Measurements from ENCODE around the gene INSL3.

Gene INSL3

GRCh38 chr19:17832443-17833208, 11.3 kb upstream of the INSL3 start:
- Histone ChIP-seq H2AFZ (ENCODE audit: low read length) (no peak overlapping the region), H3F3A (ENCODE audit: insufficient read depth, low read length) (no peaks in the 10 kb centered on the region), H3K4me1 (ENCODE audit: insufficient read depth, low read length, severe bottlenecking) (no peaks in the 10 kb centered on the region), H3K4me2 (ENCODE audit: low read length) (no peak overlapping the region), H3K36me3 (ENCODE audit: insufficient read depth, low read length) (no peaks in the 10 kb centered on the region), H3K9me2 (ENCODE audit: low read depth, low read length) (no peaks in the 10 kb centered on the region), H3K27ac (ENCODE audit: low read depth, low read length, poor library complexity, severe bottlenecking) (no peak overlapping the region), H3K9ac (ENCODE audit: low read length) (no peak overlapping the region), H3K79me2 (ENCODE audit: insufficient read depth, low read length) (no peaks in the 10 kb centered on the region), H3K4me3 (ENCODE audit: low read depth, low read length, poor library complexity, severe bottlenecking) (no peak overlapping the region), H3K27me3 (ENCODE audit: insufficient read depth, low read length) (no peaks in the 10 kb centered on the region), H4K20me1 (ENCODE audit: insufficient read depth, low read length) (no peaks in the 10 kb centered on the region), H3K9me3 (ENCODE audit: low read length) (no peaks in the 10 kb centered on the region)
- no peak for TF ChIP-seq CTCF (IDR thresholded peaks at IDR 0.05; ENCODE audit: low read length)
- no peak for TF ChIP-seq EZH2 (IDR thresholded peaks at IDR 0.05; ENCODE audit: borderline replicate concordance, low read length)

- H3K36me3 ChIP-seq (ENCODE audit: insufficient read depth, low read length) = no peaks in the 10 kb centered on the region
- no peaks in the 10 kb centered on the region for H3K4me1 ChIP-seq (ENCODE audit: insufficient read depth, low read length, severe bottlenecking)
- no peak for TF ChIP-seq EZH2 (IDR thresholded peaks at IDR 0.05; ENCODE audit: borderline replicate concordance, low read length)
- TF ChIP-seq CTCF (IDR thresholded peaks at IDR 0.05; ENCODE audit: low read length) = no peak
- H2AFZ ChIP-seq (ENCODE audit: low read length) = no peak overlapping the region
- H3K9me2 ChIP-seq (ENCODE audit: low read depth, low read length) = no peaks in the 10 kb centered on the region
- no peaks in the 10 kb centered on the region for H3K79me2 ChIP-seq (ENCODE audit: insufficient read depth, low read length)
- no peaks in the 10 kb centered on the region for H4K20me1 ChIP-seq (ENCODE audit: insufficient read depth, low read length)
- H3F3A ChIP-seq (ENCODE audit: insufficient read depth, low read length) = no peaks in the 10 kb centered on the region
- no peaks in the 10 kb centered on the region for H3K9me3 ChIP-seq (ENCODE audit: low read length)
- no peak overlapping the region for H3K4me3 ChIP-seq (ENCODE audit: low read depth, low read length, poor library complexity, severe bottlenecking)
- H3K4me2 ChIP-seq (ENCODE audit: low read length) = no peak overlapping the region
- no peak overlapping the region for H3K9ac ChIP-seq (ENCODE audit: low read length)
- no peak overlapping the region for H3K27ac ChIP-seq (ENCODE audit: low read depth, low read length, poor library complexity, severe bottlenecking)
- H3K27me3 ChIP-seq (ENCODE audit: insufficient read depth, low read length) = no peaks in the 10 kb centered on the region
Measured at GRCh38 chr19:17831419-17831888, 10.1 kb upstream of the INSL3 start.

- Histone ChIP-seq H4K20me1 (ENCODE audit: insufficient read depth, low read length) (no peaks in the 10 kb centered on the region), H3K27ac (ENCODE audit: low read depth, low read length, poor library complexity, severe bottlenecking) (no peak overlapping the region), H3K36me3 (ENCODE audit: insufficient read depth, low read length) (no peaks in the 10 kb centered on the region), H3F3A (ENCODE audit: insufficient read depth, low read length) (no peaks in the 10 kb centered on the region), H3K4me2 (ENCODE audit: low read length) (no peak overlapping the region), H3K9me3 (ENCODE audit: low read length) (no peaks in the 10 kb centered on the region), H3K4me1 (ENCODE audit: insufficient read depth, low read length, severe bottlenecking) (no peaks in the 10 kb centered on the region), H3K9ac (ENCODE audit: low read length) (no peak overlapping the region), H3K9me2 (ENCODE audit: low read depth, low read length) (no peaks in the 10 kb centered on the region), H3K4me3 (ENCODE audit: low read depth, low read length, poor library complexity, severe bottlenecking) (no peak overlapping the region), H2AFZ (ENCODE audit: low read length) (no peak overlapping the region), H3K79me2 (ENCODE audit: insufficient read depth, low read length) (no peaks in the 10 kb centered on the region), H3K27me3 (ENCODE audit: insufficient read depth, low read length) (no peaks in the 10 kb centered on the region)
- no peak for TF ChIP-seq CTCF (IDR thresholded peaks at IDR 0.05; ENCODE audit: low read length)
- TF ChIP-seq EZH2 (IDR thresholded peaks at IDR 0.05; ENCODE audit: borderline replicate concordance, low read length) = no peak
Measured at GRCh38 chr19:17830567-17831418, 9.5 kb upstream of the INSL3 start.

Measured in OCI-LY1 (cell line).